Mammary epithelial cell (primary cell): ENCODE data around the gene C19orf73.

ENCODE experiments used
- EZH2 ChIP-seq: IDR thresholded peaks from 2 replicates; pipeline ENCODE4 v1.6.1; 2012; ENCODE audit warnings: low read length, inconsistent platforms, borderline replicate concordance
- TF ChIP-seq, protein P1 (sequence below), 2 donors: IDR thresholded peaks in 1 of 2; conservative IDR thresholded peaks in 1 of 2; 2 replicates each; pipeline ENCODE4 v1.5.1; 2011 to 2012; ENCODE audit warnings: inconsistent platforms in 2 of 2, low read length in 2 of 2, mild to moderate bottlenecking in 2 of 2, control low read depth in 1 of 2, low read depth in 1 of 2; ENCODE audit not compliant: insufficient read depth in 1 of 2; ENCODE audit errors: extremely low read depth in 1 of 2

DNA sequence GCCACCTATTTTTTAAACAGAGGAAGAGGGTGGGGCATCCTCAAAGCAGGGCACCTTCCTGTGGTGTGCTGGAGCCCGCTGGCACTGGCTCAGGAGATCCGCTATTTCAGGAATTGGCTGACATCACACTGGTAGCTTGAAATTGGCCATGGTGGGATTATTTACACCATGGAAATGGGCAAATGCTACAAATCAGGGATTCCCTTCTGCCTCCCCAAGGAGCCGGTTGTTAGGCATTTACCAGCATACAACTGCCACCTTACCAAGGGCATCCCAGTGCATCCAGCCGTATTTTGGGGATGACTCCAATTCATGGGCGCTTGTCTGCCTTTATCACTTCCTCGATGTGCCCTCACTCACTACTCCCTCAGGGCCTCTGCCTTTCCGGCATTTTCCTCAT, 22.0 kb upstream of the C19orf73 start:
- TF ChIP-seq EZH2: no peak
- TF ChIP-seq, protein P1, sequence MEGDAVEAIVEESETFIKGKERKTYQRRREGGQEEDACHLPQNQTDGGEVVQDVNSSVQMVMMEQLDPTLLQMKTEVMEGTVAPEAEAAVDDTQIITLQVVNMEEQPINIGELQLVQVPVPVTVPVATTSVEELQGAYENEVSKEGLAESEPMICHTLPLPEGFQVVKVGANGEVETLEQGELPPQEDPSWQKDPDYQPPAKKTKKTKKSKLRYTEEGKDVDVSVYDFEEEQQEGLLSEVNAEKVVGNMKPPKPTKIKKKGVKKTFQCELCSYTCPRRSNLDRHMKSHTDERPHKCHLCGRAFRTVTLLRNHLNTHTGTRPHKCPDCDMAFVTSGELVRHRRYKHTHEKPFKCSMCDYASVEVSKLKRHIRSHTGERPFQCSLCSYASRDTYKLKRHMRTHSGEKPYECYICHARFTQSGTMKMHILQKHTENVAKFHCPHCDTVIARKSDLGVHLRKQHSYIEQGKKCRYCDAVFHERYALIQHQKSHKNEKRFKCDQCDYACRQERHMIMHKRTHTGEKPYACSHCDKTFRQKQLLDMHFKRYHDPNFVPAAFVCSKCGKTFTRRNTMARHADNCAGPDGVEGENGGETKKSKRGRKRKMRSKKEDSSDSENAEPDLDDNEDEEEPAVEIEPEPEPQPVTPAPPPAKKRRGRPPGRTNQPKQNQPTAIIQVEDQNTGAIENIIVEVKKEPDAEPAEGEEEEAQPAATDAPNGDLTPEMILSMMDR (conservative IDR thresholded peaks at IDR 0.05 in 1 of 2, IDR thresholded peaks at IDR 0.05 in 1 of 2; ENCODE audit: extremely low read depth in 1 of 2, insufficient read depth in 1 of 2, low read depth in 1 of 2, low read length in 2 of 2): no peak
